Activated CD8-positive, alpha-beta memory T cell treated with anti-CD3 and anti-CD28 coated beads for 4 hours (primary cell): Measurements from ENCODE around the gene PAWR.
"Not testable (repeated sequence)": the region's sequence is repeated elsewhere in the genome, so short reads cannot be mapped to it uniquely, and the experiment has no call there.

Experiments
- DNase-seq, 2 donors: peaks; one replicate each; pipeline ENCODE4 v3.0.0-alpha.2; 2020; ENCODE audit warnings: low read depth in 2 of 2

PAWR gene

GRCh38 chr12:79646843-79647242, 43.9 kb downstream of the PAWR start:
- DNase-seq, result not testable (repeated sequence)

DNA sequence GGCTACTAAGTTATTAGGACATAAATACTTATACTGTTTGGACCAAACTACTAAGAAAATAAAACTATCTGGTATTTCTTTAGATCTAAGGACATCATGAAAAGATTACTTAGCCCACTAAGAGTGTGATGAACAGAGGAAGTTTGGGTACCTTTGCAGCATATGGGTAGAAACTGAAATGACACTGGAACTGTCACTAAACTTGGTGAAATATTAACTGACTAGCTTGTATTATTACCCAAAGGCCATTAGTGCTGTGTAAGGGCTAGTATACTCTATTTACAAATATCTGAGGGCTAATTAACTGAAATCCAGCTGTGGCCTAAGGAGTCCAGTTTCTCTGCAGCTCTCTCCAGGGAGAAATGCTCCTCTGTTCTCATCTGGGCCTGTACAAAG, 45.5 kb downstream of the PAWR start:
- DNase-seq, result no peak

DNA sequence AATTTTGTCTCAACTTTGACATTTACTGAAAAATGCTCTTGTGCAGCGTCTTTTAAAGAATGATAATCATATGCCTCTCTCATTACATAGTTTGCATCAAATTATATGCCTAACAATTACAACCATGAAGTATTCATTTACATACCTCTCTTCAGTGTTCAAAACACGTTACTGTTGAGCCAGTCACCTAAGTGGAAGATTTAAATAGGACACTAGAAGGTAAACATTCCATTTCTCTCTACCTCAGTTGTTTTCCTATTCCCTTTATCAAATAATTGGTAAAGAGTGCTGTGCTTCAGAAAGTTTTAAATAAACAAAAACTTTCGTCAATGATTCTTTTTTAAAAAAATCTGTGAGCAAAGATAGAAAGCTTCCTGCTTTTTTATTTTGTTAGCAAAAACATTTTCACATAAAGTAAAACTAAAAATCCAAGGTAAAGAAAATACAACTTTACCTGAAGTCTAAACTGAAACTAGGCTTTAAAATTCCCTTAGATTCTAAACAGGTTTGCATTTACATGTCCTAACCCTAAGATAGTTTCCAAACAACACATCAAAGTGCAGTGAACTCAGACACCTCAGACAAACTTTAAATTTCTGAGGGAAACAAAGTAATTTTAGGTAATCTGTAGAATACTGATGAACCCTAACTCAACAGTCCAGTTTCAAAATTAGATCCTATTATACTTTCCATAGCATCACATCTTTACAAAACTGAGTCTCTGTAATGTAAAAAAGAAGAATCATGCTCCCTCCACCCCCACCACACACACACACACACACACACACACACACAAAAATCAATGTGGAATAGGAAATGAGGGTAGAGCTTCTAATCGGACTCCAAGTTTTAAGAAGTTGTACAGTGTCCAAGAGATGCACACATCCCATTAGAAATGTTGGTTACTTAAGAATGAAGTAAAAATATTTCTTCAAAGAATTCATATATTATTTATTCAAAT, 46.2 kb downstream of the PAWR start:
- no peak for DNase-seq

GRCh38 chr12:79643821-79644220, 46.9 kb downstream of the PAWR start:
- DNase-seq, result no peak

GRCh38 chr12:79638490-79638889, 52.3 kb downstream of the PAWR start:
- no peak for DNase-seq

- no peak for DNase-seq
These were observed 53.7 kb downstream of the PAWR start for GRCh38 chr12:79637093-79637492.

GRCh38 chr12:79635676-79636075, 55.1 kb downstream of the PAWR start:
- no peak for DNase-seq

DNA sequence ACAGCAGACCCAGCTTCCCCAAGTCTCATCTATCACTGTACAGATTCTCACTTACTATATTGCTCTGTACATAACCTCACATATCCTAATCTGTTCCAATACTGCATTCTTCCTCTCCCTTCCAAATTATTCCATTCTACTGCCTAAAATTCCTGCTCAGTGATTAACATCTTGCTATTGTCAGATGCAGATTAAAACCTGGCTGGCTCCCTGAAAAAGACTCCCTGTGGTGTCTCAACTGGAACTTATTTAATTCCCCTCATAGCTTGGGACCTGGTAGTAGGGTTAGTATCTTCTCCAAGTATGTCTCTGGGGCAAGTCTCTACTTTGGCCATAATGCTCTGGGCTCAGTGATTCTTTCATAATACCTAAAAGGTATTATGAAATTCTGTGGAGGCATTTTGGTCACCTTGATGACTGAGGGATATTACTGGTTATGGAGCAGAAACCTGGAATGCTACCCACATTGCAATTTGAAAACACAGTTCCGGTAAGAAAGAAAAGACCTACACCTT, 55.8 kb downstream of the PAWR start:
- no peak for DNase-seq

DNA sequence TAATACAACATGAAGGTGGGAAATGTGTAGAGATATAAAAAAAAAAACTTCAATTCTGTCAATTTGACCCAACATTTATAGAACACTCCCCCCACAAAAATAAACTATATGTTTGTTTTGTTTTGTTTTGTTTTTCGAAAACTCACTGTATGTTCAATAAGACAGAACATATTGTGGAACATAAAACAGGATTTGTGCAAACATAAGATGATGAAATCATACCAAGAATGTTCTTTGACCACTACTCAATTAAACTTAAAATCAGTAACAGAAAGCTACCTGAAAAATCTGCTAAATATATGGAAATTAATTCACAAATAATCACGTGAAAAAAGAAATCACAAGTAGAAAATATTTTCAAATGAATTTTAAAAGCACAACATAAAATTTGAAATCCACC, 61.2 kb downstream of the PAWR start:
- no peak for DNase-seq

- DNase-seq, result not testable (repeated sequence)
These were observed 64.0 kb downstream of the PAWR start for GRCh38 chr12:79626735-79627134.

DNA sequence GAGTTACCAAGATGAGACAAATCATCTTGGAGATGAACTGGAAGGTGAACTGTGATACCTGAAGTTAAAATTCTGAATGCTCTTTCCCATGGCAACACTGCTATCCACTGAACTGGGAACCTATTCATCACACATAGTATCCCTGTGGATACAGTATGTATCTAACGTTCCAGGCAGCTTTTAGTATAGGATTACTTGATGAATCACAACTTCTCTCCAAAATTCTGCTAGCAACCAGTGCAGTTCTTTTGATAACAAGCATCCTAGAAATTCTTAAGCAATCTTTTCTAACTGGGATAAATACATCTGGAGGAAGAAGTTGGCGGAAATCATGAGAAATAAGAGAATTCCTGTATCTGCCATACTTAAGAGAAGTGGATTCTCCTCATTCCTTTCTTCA, 66.4 kb downstream of the PAWR start:
- no peak for DNase-seq

GRCh38 chr12:79619872-79620562, 70.7 kb downstream of the PAWR start:
- DNase-seq, result no peak

- no peak for DNase-seq
These were observed 71.8 kb downstream of the PAWR start for GRCh38 chr12:79618848-79619404.

GRCh38 chr12:79617696-79618095, 73.1 kb downstream of the PAWR start:
- no peak for DNase-seq

- DNase-seq, result no peak
These were observed 74.9 kb downstream of the PAWR start for GRCh38 chr12:79615596-79616560.

- no peak for DNase-seq
These were observed 76.0 kb downstream of the PAWR start for GRCh38 chr12:79614730-79615129.

DNA sequence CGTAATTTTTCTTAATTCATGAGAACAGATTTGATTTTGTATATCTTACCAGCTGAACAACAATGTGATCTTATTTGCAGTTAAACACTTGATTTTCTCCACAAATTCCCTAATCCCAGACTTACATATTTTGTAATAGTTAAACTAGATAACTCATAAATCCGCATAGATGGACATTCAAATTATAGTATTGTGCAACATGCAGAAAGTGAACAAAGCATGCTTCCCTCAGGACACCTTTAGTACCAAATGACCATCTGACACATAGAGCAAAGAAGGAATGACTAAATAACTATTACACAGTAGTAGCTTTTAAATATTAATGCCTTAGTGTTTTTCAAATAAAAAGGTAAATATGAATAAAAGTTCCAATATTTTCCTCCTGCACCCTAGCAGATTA, 88.9 kb downstream of the PAWR start:
- DNase-seq, result no peak

DNA sequence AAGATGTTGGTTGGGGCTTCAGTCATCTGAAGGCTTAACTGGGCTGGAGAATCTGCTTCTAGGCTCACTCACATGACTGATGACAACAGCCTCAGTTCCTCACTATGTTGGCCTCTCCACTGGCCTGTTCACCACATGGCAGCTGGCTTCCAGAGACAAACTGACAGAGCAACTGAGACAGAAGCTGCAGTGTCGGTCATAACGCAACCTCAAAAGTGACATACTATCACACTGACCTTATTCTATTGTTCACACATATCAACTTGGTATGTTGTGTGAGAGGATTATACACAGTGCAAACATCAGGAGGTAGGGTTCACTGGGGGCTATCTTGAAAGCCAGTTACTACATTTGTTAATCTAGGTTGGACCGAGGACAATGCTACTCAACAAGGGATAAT, 92.9 kb downstream of the PAWR start:
- no peak for DNase-seq

- no peak for DNase-seq
These were observed 93.9 kb downstream of the PAWR start for GRCh38 chr12:79596719-79597350.

DNA sequence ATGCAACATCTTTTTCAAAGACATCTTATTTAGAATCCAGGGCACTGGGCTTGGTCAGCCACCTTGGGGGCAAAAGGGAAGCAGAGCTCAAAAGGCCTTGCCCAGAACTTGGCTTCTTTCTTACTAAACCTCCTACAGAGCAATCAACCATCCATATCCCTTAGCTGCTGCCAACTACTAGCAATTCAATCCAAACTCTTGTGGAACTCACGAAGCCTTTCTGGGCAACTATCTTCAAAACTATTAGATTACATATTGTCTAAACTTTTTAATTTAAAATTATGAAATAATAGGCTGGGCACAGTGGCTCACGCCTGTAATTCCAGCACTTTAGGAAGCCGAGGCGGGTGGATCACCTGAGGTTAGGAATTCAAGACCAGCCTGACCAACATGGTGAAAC, 95.5 kb downstream of the PAWR start:
- DNase-seq, result no peak

- no peak for DNase-seq
These were observed 97.9 kb downstream of the PAWR start for GRCh38 chr12:79592865-79593264.
